H9 (cell line): Measurements from ENCODE around the gene AFAP1. TPM values are rescaled to one million over a fixed set of nuclear protein-coding genes. Genes with fewer than 3 reads are reported as not detected.
A peak's percentile ranks its signal among the peaks of the same experiment; 100 is the strongest.

Source experiments
- DNase-seq: peaks from one replicate; pipeline ENCODE4 v3.0.0-alpha.2; 2017
- H2AFZ ChIP-seq: one replicate; pipeline ENCODE4 v1.6.1; 2013; ENCODE audit warnings: mild to moderate bottlenecking, low read length, control low read depth, moderate library complexity
- H2AK5ac ChIP-seq: 2 replicates; pipeline ENCODE4 v1.6.1; 2013; ENCODE audit warnings: low read length, control low read depth, mixed read lengths; ENCODE audit not compliant: insufficient read length
- H2BK120ac ChIP-seq: one replicate; pipeline ENCODE4 v1.6.1; 2013; ENCODE audit warnings: low read depth, mild to moderate bottlenecking, low read length, control low read depth, inconsistent platforms; ENCODE audit not compliant: poor library complexity, severe bottlenecking
- H2BK12ac ChIP-seq: 2 replicates; pipeline ENCODE4 v1.6.1; 2013; ENCODE audit warnings: low read length, control low read depth, mixed read lengths, low read depth; ENCODE audit not compliant: insufficient read length
- H2BK15ac ChIP-seq: 2 replicates; pipeline ENCODE4 v1.6.1; 2013; ENCODE audit warnings: low read depth, low read length, control low read depth
- H2BK20ac ChIP-seq: one replicate; pipeline ENCODE4 v1.6.1; 2013; ENCODE audit warnings: low read depth, mild to moderate bottlenecking, low read length, control low read depth, inconsistent platforms; ENCODE audit not compliant: poor library complexity, severe bottlenecking
- H2BK5ac ChIP-seq: 2 replicates; pipeline ENCODE4 v1.6.1; 2013; ENCODE audit warnings: low read length, control low read depth, mixed read lengths; ENCODE audit not compliant: insufficient read length
- H3K14ac ChIP-seq: 2 replicates; pipeline ENCODE4 v1.6.1; 2013; ENCODE audit warnings: low read length, control low read depth; ENCODE audit not compliant: insufficient read depth
- H3K18ac ChIP-seq: 2 replicates; pipeline ENCODE4 v1.6.1; 2013; ENCODE audit warnings: low read depth, mild to moderate bottlenecking, mixed read lengths, low read length, control low read depth; ENCODE audit not compliant: insufficient read length
- H3K23ac ChIP-seq: 2 replicates; pipeline ENCODE4 v1.6.1; 2013; ENCODE audit warnings: low read length, control low read depth, mixed read lengths, low read depth; ENCODE audit not compliant: insufficient read length
- H3K23me2 ChIP-seq: 2 replicates; pipeline ENCODE4 v1.6.1; 2013; ENCODE audit warnings: low read depth, mild to moderate bottlenecking, mixed read lengths, low read length, control low read depth; ENCODE audit not compliant: insufficient read length, poor library complexity, severe bottlenecking
- H3K27ac ChIP-seq: 2 replicates; pipeline ENCODE4 v1.5.1; 2013; ENCODE audit warnings: low read length, control low read depth, mixed read lengths, low read depth; ENCODE audit not compliant: insufficient read length
- H3K27me3 ChIP-seq: 2 replicates; pipeline ENCODE4 v1.6.1; 2013; ENCODE audit warnings: low read length, control low read depth, inconsistent platforms; ENCODE audit not compliant: insufficient read depth
- H3K4ac ChIP-seq: 2 replicates; pipeline ENCODE4 v1.6.1; 2013; ENCODE audit warnings: low read depth, mild to moderate bottlenecking, control low read depth, inconsistent platforms, low read length, moderate library complexity
- H3K4me1 ChIP-seq: 2 replicates; pipeline ENCODE4 v1.6.1; 2013; ENCODE audit warnings: low read length, control low read depth, inconsistent platforms; ENCODE audit not compliant: insufficient read depth
- H3K4me2 ChIP-seq: 2 replicates; pipeline ENCODE4 v1.6.1; 2013; ENCODE audit warnings: low read length, control low read depth, mixed read lengths; ENCODE audit not compliant: insufficient read length, insufficient read depth
- H3K56ac ChIP-seq: 2 replicates; pipeline ENCODE4 v1.6.1; 2013; ENCODE audit warnings: low read depth, mild to moderate bottlenecking, mixed read lengths, low read length, control low read depth; ENCODE audit not compliant: insufficient read length
- H3K79me1 ChIP-seq: 2 replicates; pipeline ENCODE4 v1.6.1; 2013; ENCODE audit warnings: low read depth, mild to moderate bottlenecking, moderate library complexity, low read length, control low read depth, inconsistent platforms; ENCODE audit not compliant: insufficient read depth, poor library complexity, severe bottlenecking
- H3K79me2 ChIP-seq: 2 replicates; pipeline ENCODE4 v1.6.1; 2013; ENCODE audit warnings: low read length, control low read depth, inconsistent platforms; ENCODE audit not compliant: insufficient read depth
- H3K9ac ChIP-seq: 2 replicates; pipeline ENCODE4 v1.6.1; 2013; ENCODE audit warnings: low read length, control low read depth, mixed read lengths; ENCODE audit not compliant: insufficient read length; ENCODE audit errors: extremely low read depth
- H3K9me3 ChIP-seq: one replicate; pipeline ENCODE4 v1.6.1; 2013; ENCODE audit warnings: low read depth, low read length, inconsistent platforms; ENCODE audit not compliant: control insufficient read depth
- H3T11ph ChIP-seq: one replicate; pipeline ENCODE4 v1.6.1; 2013; ENCODE audit warnings: mild to moderate bottlenecking, low read length, control low read depth, inconsistent platforms
- H4K20me1 ChIP-seq: one replicate; pipeline ENCODE4 v1.6.1; 2013; ENCODE audit not compliant: control insufficient read depth, insufficient read length, insufficient read depth
- H4K5ac ChIP-seq: 2 replicates; pipeline ENCODE4 v1.6.1; 2013; ENCODE audit warnings: low read depth, mild to moderate bottlenecking, mixed read lengths, low read length, control low read depth; ENCODE audit not compliant: insufficient read length
- H4K8ac ChIP-seq: replicated peaks from 2 replicates; pipeline ENCODE4 v1.6.1; 2013; ENCODE audit warnings: low read length, control low read depth, mixed read lengths, low read depth; ENCODE audit not compliant: insufficient read length
- H4K91ac ChIP-seq: 2 replicates; pipeline ENCODE4 v1.6.1; 2013; ENCODE audit warnings: low read depth, mild to moderate bottlenecking, moderate library complexity, mixed read lengths, low read length, control low read depth; ENCODE audit not compliant: insufficient read length
- H3K27ac Mint-ChIP-seq, 3 experiments: 2 replicates in 2 of 3; 3 replicates in 1 of 3; pipeline ENCODE4 v1.8.0; 2020 to 2021; ENCODE audit warnings: mixed read lengths in 3 of 3, mild to moderate bottlenecking in 1 of 3, moderate library complexity in 1 of 3
- H3K27me3 Mint-ChIP-seq: 2 replicates; pipeline ENCODE4 v1.8.0; 2021; ENCODE audit warnings: low read depth, mild to moderate bottlenecking, moderate library complexity, mixed read lengths
- H3K36me3 Mint-ChIP-seq, 3 experiments: 2 replicates in 2 of 3; 3 replicates in 1 of 3; pipeline ENCODE4 v1.8.0; 2020 to 2021; ENCODE audit warnings: low read depth in 3 of 3, mixed read lengths in 3 of 3; ENCODE audit not compliant: insufficient read depth in 1 of 3
- H3K4me1 Mint-ChIP-seq, 2 experiments: 2 replicates each; pipeline ENCODE4 v1.8.0; 2020; ENCODE audit warnings: mixed read lengths in 2 of 2
- H3K4me3 Mint-ChIP-seq, 2 experiments: 2 replicates in 1 of 2; 3 replicates in 1 of 2; pipeline ENCODE4 v1.8.0; 2020 to 2021; ENCODE audit warnings: mild to moderate bottlenecking in 2 of 2, mixed read lengths in 2 of 2, moderate library complexity in 1 of 2
- H3K9me3 Mint-ChIP-seq, 2 experiments: 2 replicates in 1 of 2; 3 replicates in 1 of 2; pipeline ENCODE4 v1.8.0; 2020; ENCODE audit warnings: mild to moderate bottlenecking in 2 of 2, mixed read lengths in 2 of 2, moderate library complexity in 1 of 2
- CTCF ChIP-seq: fragments of 200-600 bp; sonication (generic); conservative IDR thresholded peaks from 3 replicates; pipeline ENCODE4 v1.8.0; 2021; ENCODE audit warnings: antibody characterized with exemption, mild to moderate bottlenecking
- WGBS: extraction: QIAGEN DNeasy Blood & Tissue Kit; methylation state at CpG from one replicate; pipeline ENCODE4 v1.1.7; 2013; ENCODE audit warnings: missing lambda C conversion rate, low lambda C conversion rate, mixed read lengths; ENCODE audit not compliant: insufficient read length; ENCODE audit errors: extremely low coverage; 5-methylcytosine and 5-hydroxymethylcytosine counted together
- total RNA-seq: library from RNA; stranded (reverse); gene quantifications from 2 replicates; pipeline ENCODE4 v1.2.1, GENCODE V29; 2021

AFAP1 gene
- total RNA-seq, 1 experiment from 2014 or later, result 6.5 TPM

- Histone ChIP-seq H4K8ac (no peak overlapping the region), H3K9me3 (no peaks in the 10 kb centered on the region), H3K14ac (no peak overlapping the region), H3K4me1 (no peaks in the 10 kb centered on the region; the same call in 1 of the 2 replicates), H3K79me1 (no peaks in the 10 kb centered on the region), H3K23ac (no peak overlapping the region), H3K27me3 (no peaks in the 10 kb centered on the region), H3K56ac (no peak overlapping the region), H3T11ph (no peak overlapping the region), H4K20me1 (no peaks in the 10 kb centered on the region), H3K9ac (no peak overlapping the region), H2BK20ac (no peak overlapping the region), H3K23me2 (no peaks in the 10 kb centered on the region), H2BK12ac (no peak overlapping the region), H3K27ac (no peak overlapping the region), H2BK15ac (no peak overlapping the region), H2BK5ac (no peak overlapping the region), H3K4ac (no peak overlapping the region), H2BK120ac (no peak overlapping the region), H3K79me2 (0 out of 2 replicates have a peak, but pooled peaks cover 1% of the 10 kb centered on the region), H2AFZ (no peak overlapping the region), H3K4me2 (no peak overlapping the region), H2AK5ac (no peak overlapping the region), H3K18ac (no peak overlapping the region), H4K91ac (no peak overlapping the region), H4K5ac (no peak overlapping the region)
- Mint-ChIP-seq H3K4me1 (peaks cover 50 to 58% of the 10 kb centered on the region in 2 experiments), H3K27me3 (no peaks in the 10 kb centered on the region), H3K9me3 (peaks cover 0 to 8% of the 10 kb centered on the region in 2 experiments; a peak in 2 of 5 replicates), H3K27ac (peak overlapping the region in 2 of 3 experiments; percentile 74 to 82; a peak in 5 of 7 replicates), H3K36me3 (peaks cover 11 to 22% (median 13%) of the 10 kb centered on the region in 3 experiments), H3K4me3 (no peak overlapping the region)
- WGBS, result no CpG with 5 or more reads among the region's 4 CpGs
- no peak for TF ChIP-seq CTCF
- DNase-seq, result no peak
These were observed 116.8 kb downstream of the AFAP1 start for GRCh38 chr4:7822877-7823276.
